Transverse colon (tissue), 4 donors: ENCODE data around the gene SAP30BP. TPM values are rescaled to one million over a fixed set of nuclear protein-coding genes. Genes with fewer than 3 reads are reported as not detected.

Experiments used
- DNase-seq: peaks from one replicate; pipeline ENCODE4 v3.0.0-alpha.2; 2019
- H3K27ac ChIP-seq, 4 donors: fragments of 200-600 bp; sonication (generic); 2 replicates each; pipeline ENCODE4 v1.5.1; 2016 to 2018; ENCODE audit warnings: inconsistent platforms in 4 of 4
- H3K27me3 ChIP-seq: fragments of 200-600 bp; sonication (generic); 2 replicates; pipeline ENCODE4 v1.5.1; 2017; ENCODE audit warnings: inconsistent platforms
- H3K36me3 ChIP-seq, 4 donors: fragments of 200-600 bp; sonication (generic); 2 replicates each; pipeline ENCODE4 v1.5.1; 2017 to 2019; ENCODE audit warnings: inconsistent platforms in 4 of 4
- H3K4me1 ChIP-seq, 4 donors: fragments of 200-600 bp; sonication (generic); 2 replicates each; pipeline ENCODE4 v1.5.1; 2017 to 2020; ENCODE audit warnings: inconsistent platforms in 4 of 4
- H3K4me3 ChIP-seq, 4 donors: fragments of 200-600 bp; sonication (generic); 1 replicate in 1 of 4; 2 replicates in 3 of 4; pipeline versions ENCODE4 v1.5.1 to v1.6.1; 2017 to 2019; ENCODE audit warnings: inconsistent platforms in 4 of 4
- H3K9me3 ChIP-seq, 2 donors: fragments of 200-600 bp; sonication (generic); 2 replicates each; pipeline ENCODE4 v1.5.1; 2017 to 2019; ENCODE audit warnings: inconsistent platforms in 2 of 2
- CTCF ChIP-seq, 5 experiments: fragments of 200-600 bp in 3 of 5; fragments of 450-650 bp in 2 of 5; sonication (generic) in 3 of 5; IDR thresholded peaks; 1 replicate in 2 of 5; 2 replicates in 3 of 5; pipeline ENCODE4 v1.5.1; 2016 to 2017; ENCODE audit warnings: antibody characterized with exemption in 5 of 5, inconsistent platforms in 3 of 5, mild to moderate bottlenecking in 2 of 5, moderate library complexity in 1 of 5
- EP300 ChIP-seq: sonication (generic); formaldehyde crosslinking; IDR thresholded peaks from one replicate; pipeline ENCODE4 v1.6.1; 2017; ENCODE audit warnings: antibody characterized with exemption, low read depth
- POLR2A ChIP-seq: fragments of 450-650 bp; IDR thresholded peaks from one replicate; pipeline ENCODE4 v1.6.1; 2016; ENCODE audit warnings: antibody characterized with exemption, mild to moderate bottlenecking, moderate library complexity
- POLR2AphosphoS5 ChIP-seq, 3 donors: sonication (generic); formaldehyde crosslinking; IDR thresholded peaks; one replicate each; pipeline ENCODE4 v1.6.1; 2016; ENCODE audit warnings: antibody characterized with exemption in 3 of 3
- whole genome bisulfite sequencing, 2 donors: methylation state at CpG; one replicate each; pipeline ENCODE4 v1.1.5; 2018; ENCODE audit warnings: low coverage in 1 of 2; 5-methylcytosine and 5-hydroxymethylcytosine counted together
- in situ Hi-C, 4 donors: fragments of 200-750 bp; cut with MboI; loops; one replicate each; pipeline versions ENCODE4 v1.15.0 to v1.15.1; 2017; ENCODE audit warnings: low sequenced_read_pairs in 3 of 4, low pct_ligation_motif_present in 1 of 4, low pct_unique_long_range_greater_than_20kb in 1 of 4
- intact Hi-C: fragments of 100-400 bp; cut with DNase I; formaldehyde crosslinking; loops from one replicate; pipeline ENCODE4 v1.15.1; 2023; ENCODE audit warnings: low total_unique reads
- total RNA-seq, 4 donors: library from RNA; depleted of rRNA; stranded (reverse); fragments of >200 nt; gene quantifications; one replicate each; pipeline ENCODE4 v1.1.0, GENCODE V29; 2016

SAP30BP gene
- total RNA-seq, 4 donors from 2014 or later, result 49.0 to 83.8 (median 71.4) TPM

- intact Hi-C loops, result no loop called here
- H3K4me1 ChIP-seq, result peaks cover 7 to 32% (median 27%) of the 10 kb centered on the region in 4 donors
- no peaks in the 10 kb centered on the region for H3K9me3 ChIP-seq
- peaks cover 19% of the 10 kb centered on the region for H3K27me3 ChIP-seq
- H3K36me3 ChIP-seq, result peaks cover 0 to 25% (median 0%) of the 10 kb centered on the region in 4 donors
- WGBS, 2 donors, result 71% methylated on average over 21 of the region's 23 CpGs; no CpG with 5 or more reads in 1 of the 2 donors
- TF ChIP-seq POLR2AphosphoS5 (IDR thresholded peaks at IDR 0.05), result no peak
- TF ChIP-seq EP300, result no peak
- no peak for TF ChIP-seq POLR2A
- no peak for TF ChIP-seq CTCF (IDR thresholded peaks at IDR 0.05)
- peak; percentile 30 for DNase-seq
- in situ Hi-C loops, result no loop called here
- H3K4me3 ChIP-seq, result peak overlapping the region in 2 of 4 donors; percentile 47 to 50
- H3K27ac ChIP-seq, result peak overlapping the region; percentile 88 to 92 (median 88)
Measured at GRCh38 chr17:75724016-75725003, 57.2 kb downstream of the SAP30BP start.

GRCh38 chr17:75725504-75725903 lies 58.4 kb downstream of the SAP30BP start:
- peaks cover 19% of the 10 kb centered on the region for H3K27me3 ChIP-seq
- intact Hi-C loops, result no loop called here
- no peak overlapping the region for H3K27ac ChIP-seq
- WGBS, 2 donors, result 89% methylated on average over 7 of the region's 7 CpGs; no CpG with 5 or more reads in 1 of the 2 donors
- in situ Hi-C loops, result no loop called here
- DNase-seq, result no peak
- no peak overlapping the region for H3K4me3 ChIP-seq
- no peaks in the 10 kb centered on the region for H3K9me3 ChIP-seq
- peaks cover 7 to 29% (median 24%) of the 10 kb centered on the region in 4 donors for H3K4me1 ChIP-seq
- H3K36me3 ChIP-seq, result peaks cover 0 to 25% (median 0%) of the 10 kb centered on the region in 4 donors
- TF ChIP-seq POLR2A, result no peak
- no peak for TF ChIP-seq EP300
- no peak for TF ChIP-seq CTCF (IDR thresholded peaks at IDR 0.05)
- no peak for TF ChIP-seq POLR2AphosphoS5 (IDR thresholded peaks at IDR 0.05)

- peaks cover 0 to 25% (median 0%) of the 10 kb centered on the region in 4 donors for H3K36me3 ChIP-seq
- 93% methylated on average over 14 of the region's 18 CpGs; no CpG with 5 or more reads in 1 of the 2 donors for WGBS, 2 donors
- H3K27me3 ChIP-seq, result peaks cover under 1% of the 10 kb centered on the region
- peaks cover 9 to 32% (median 31%) of the 10 kb centered on the region in 4 donors for H3K4me1 ChIP-seq
- intact Hi-C loops, result no loop called here
- no peak for DNase-seq
- H3K4me3 ChIP-seq, result no peak overlapping the region
- no peaks in the 10 kb centered on the region for H3K9me3 ChIP-seq
- no peak overlapping the region for H3K27ac ChIP-seq
- TF ChIP-seq CTCF (IDR thresholded peaks at IDR 0.05) (no peak), POLR2AphosphoS5 (IDR thresholded peaks at IDR 0.05) (no peak), EP300 (no peak), POLR2A (no peak)
- in situ Hi-C loops, result no loop called here
Measured at GRCh38 chr17:75727391-75727790, 60.3 kb downstream of the SAP30BP start.

GRCh38 chr17:75729351-75729750 lies 62.2 kb downstream of the SAP30BP start:
- Histone ChIP-seq H3K9me3 (no peaks in the 10 kb centered on the region), H3K4me3 (no peak overlapping the region), H3K36me3 (peaks cover 0 to 31% (median 0%) of the 10 kb centered on the region in 4 donors), H3K4me1 (peaks cover 10 to 23% (median 20%) of the 10 kb centered on the region in 4 donors), H3K27me3 (no peaks in the 10 kb centered on the region), H3K27ac (no peak overlapping the region)
- 86% methylated on average over 7 of the region's 7 CpGs; no CpG with 5 or more reads in 1 of the 2 donors for WGBS, 2 donors
- in situ Hi-C loops (no loop called here), intact Hi-C loops (no loop called here)
- TF ChIP-seq EP300 (no peak), CTCF (IDR thresholded peaks at IDR 0.05) (no peak), POLR2A (no peak), POLR2AphosphoS5 (IDR thresholded peaks at IDR 0.05) (no peak)
- no peak for DNase-seq
